Fibroblast of skin of right quadriceps (primary cell): ENCODE results near the gene LTK.
"Not testable (repeated sequence)": the region's sequence is repeated elsewhere in the genome, so short reads cannot be mapped to it uniquely, and the experiment has no call there.

Experiments
- DNase-seq: peaks from one replicate; pipeline ENCODE4 v3.0.0-alpha.2; 2013

LTK gene

GRCh38 chr15:41473418-41473817 lies 40.2 kb downstream of the LTK start:
- DNase-seq: no peak

- not testable (repeated sequence) for DNase-seq
Observed at GRCh38 chr15:41469644-41470043, 44.0 kb downstream of the LTK start.

- DNase-seq: no peak
Observed at GRCh38 chr15:41466711-41467110, 46.9 kb downstream of the LTK start.

- DNase-seq: peak; percentile 54
Observed at GRCh38 chr15:41465822-41466421, 47.7 kb downstream of the LTK start.

- no peak for DNase-seq
Observed at GRCh38 chr15:41464889-41465580, 48.6 kb downstream of the LTK start.

GRCh38 chr15:41462084-41462795 lies 51.4 kb downstream of the LTK start:
- peak; percentile 20 for DNase-seq
